Stimulated activated CD4-positive, alpha-beta T cell treated with anti-CD3 and anti-CD28 coated beads, Interleukin-12 subunit alpha, Interleukin-12 subunit beta, amount 100 ng/mL, for 24 hours (primary cell): ENCODE measurements around the gene COL8A2.

ENCODE experiments used
- DNase-seq, 2 experiments: peaks; one replicate each; pipeline ENCODE4 v3.0.0-alpha.2; 2020; ENCODE audit warnings: low read depth in 2 of 2

The COL8A2 gene

GRCh38 chr1:36137226-36137625, 12.2 kb upstream of the COL8A2 start:
- no peak for DNase-seq

GRCh38 chr1:36136535-36136934, 11.5 kb upstream of the COL8A2 start:
- DNase-seq = no peak

- DNase-seq = no peak
Measured at GRCh38 chr1:36135796-36136195, 10.8 kb upstream of the COL8A2 start.

- no peak for DNase-seq
Measured at GRCh38 chr1:36135330-36135667, 10.3 kb upstream of the COL8A2 start.

GRCh38 chr1:36134505-36135329, 9.7 kb upstream of the COL8A2 start:
- DNase-seq = no peak

- DNase-seq = no peak
Measured at GRCh38 chr1:36134031-36134430, 9.0 kb upstream of the COL8A2 start.

- no peak for DNase-seq
Measured at GRCh38 chr1:36133484-36133883, 8.5 kb upstream of the COL8A2 start.

GRCh38 chr1:36132029-36132428, 7.0 kb upstream of the COL8A2 start:
- no peak for DNase-seq

GRCh38 chr1:36128905-36129206, 3.8 kb upstream of the COL8A2 start:
- no peak for DNase-seq

- DNase-seq = no peak
Measured at GRCh38 chr1:36128126-36128904, 3.3 kb upstream of the COL8A2 start.

- no peak for DNase-seq
Measured at GRCh38 chr1:36126797-36127500, 1.9 kb upstream of the COL8A2 start.

GRCh38 chr1:36126005-36126716, 1.1 kb upstream of the COL8A2 start:
- no peak for DNase-seq

- DNase-seq = no peak
Measured at GRCh38 chr1:36124404-36125128, 456 bp downstream of the COL8A2 start.

- no peak for DNase-seq
Measured at GRCh38 chr1:36123356-36123755, 1.7 kb downstream of the COL8A2 start.

- no peak for DNase-seq
Measured at GRCh38 chr1:36122062-36123030, 2.7 kb downstream of the COL8A2 start.

GRCh38 chr1:36119456-36119855, 5.6 kb downstream of the COL8A2 start:
- no peak for DNase-seq

GRCh38 chr1:36118447-36119204, 6.4 kb downstream of the COL8A2 start:
- DNase-seq = no peak

- no peak for DNase-seq
Measured at GRCh38 chr1:36116901-36117300, 8.1 kb downstream of the COL8A2 start.

- DNase-seq = no peak
Measured at GRCh38 chr1:36115931-36116330, 9.1 kb downstream of the COL8A2 start.
